Measurements from ENCODE around the gene SEMA4B. TPM values are rescaled to one million over a fixed set of nuclear protein-coding genes. Genes with fewer than 3 reads are reported as not detected.

SEMA4B gene
- total RNA-seq, 1 experiment from 2014 or later = 13.2 TPM

GRCh38 chr15:90205050-90205848, 4.1 kb downstream of the SEMA4B start:
- intact Hi-C loops (cut with micrococcal nuclease; ENCODE audit: unreplicated experiment) = no loop called here
- POLR2A ChIA-PET (ENCODE audit: low non-redundant PET) = interaction anchor here (0.5 kb wide), 1 partner anchor 737 kb away, joined by 3 read pairs; no protein-coding TSS in a partner anchor
- H3K27me3 ChIP-seq (replicated peaks; ENCODE audit: insufficient read depth, low read depth, low read length, poor library complexity) = no peaks in the 10 kb centered on the region

GRCh38 chr15:90205886-90206285, 4.8 kb downstream of the SEMA4B start:
- no peaks in the 10 kb centered on the region for H3K27me3 ChIP-seq (replicated peaks; ENCODE audit: insufficient read depth, low read depth, low read length, poor library complexity)
- H3K27ac ChIP-seq (ENCODE audit: low read depth, low read length, poor library complexity, severe bottlenecking) = no peak overlapping the region
- POLR2A ChIA-PET (ENCODE audit: low non-redundant PET) = no interaction called here
- no TSS peak for BruUV-seq (replicated peaks)
- intact Hi-C loops (cut with micrococcal nuclease; ENCODE audit: unreplicated experiment) = no loop called here
- H3K36me3 ChIP-seq (ENCODE audit: insufficient read depth, low read length, poor library complexity, severe bottlenecking) = no peaks in the 10 kb centered on the region
- no peak overlapping the region for H3K4me3 ChIP-seq (ENCODE audit: low read depth, low read length, poor library complexity, severe bottlenecking)
- CTCF ChIA-PET = no interaction called here
- H3K4me1 ChIP-seq (ENCODE audit: insufficient read depth, low read length, poor library complexity, severe bottlenecking) = peaks cover 30% of the 10 kb centered on the region
- DNase-seq (ENCODE audit: low spot score) = no peak
- H3K9me3 ChIP-seq (ENCODE audit: low read depth, low read length, poor library complexity, severe bottlenecking) = no peaks in the 10 kb centered on the region
- no peak for TF ChIP-seq CTCF (conservative IDR thresholded peaks at IDR 0.05; ENCODE audit: low read depth, low read length)
- TF ChIP-seq EZH2 (IDR thresholded peaks at IDR 0.05; ENCODE audit: borderline replicate concordance, low read depth, low read length, poor library complexity, severe bottlenecking) = no peak

More at GRCh38 chr15:90205050-90205848, 4.1 kb downstream of the SEMA4B start:
- no peak overlapping the region for H3K4me3 ChIP-seq (ENCODE audit: low read depth, low read length, poor library complexity, severe bottlenecking)
- peaks cover 33% of the 10 kb centered on the region for H3K4me1 ChIP-seq (ENCODE audit: insufficient read depth, low read length, poor library complexity, severe bottlenecking)
- TF ChIP-seq CTCF (conservative IDR thresholded peaks at IDR 0.05; ENCODE audit: low read depth, low read length) (no peak), EZH2 (IDR thresholded peaks at IDR 0.05; ENCODE audit: borderline replicate concordance, low read depth, low read length, poor library complexity, severe bottlenecking) (no peak)
- no TSS peak for BruUV-seq (replicated peaks)
- H3K36me3 ChIP-seq (ENCODE audit: insufficient read depth, low read length, poor library complexity, severe bottlenecking) = no peaks in the 10 kb centered on the region
- H3K27ac ChIP-seq (ENCODE audit: low read depth, low read length, poor library complexity, severe bottlenecking) = no peak overlapping the region
- DNase-seq (ENCODE audit: low spot score) = peak; percentile 57
- H3K9me3 ChIP-seq (ENCODE audit: low read depth, low read length, poor library complexity, severe bottlenecking) = no peaks in the 10 kb centered on the region
- CTCF ChIA-PET = no interaction called here

- ChIA-PET CTCF (no interaction called here), POLR2A (ENCODE audit: low non-redundant PET) (no interaction called here)
- H3K27ac ChIP-seq (ENCODE audit: low read depth, low read length, poor library complexity, severe bottlenecking) = no peak overlapping the region
- no TSS peak for BruUV-seq (replicated peaks)
- H3K4me3 ChIP-seq (ENCODE audit: low read depth, low read length, poor library complexity, severe bottlenecking) = no peak overlapping the region
- TF ChIP-seq CTCF (conservative IDR thresholded peaks at IDR 0.05; ENCODE audit: low read depth, low read length) = no peak
- TF ChIP-seq EZH2 (IDR thresholded peaks at IDR 0.05; ENCODE audit: borderline replicate concordance, low read depth, low read length, poor library complexity, severe bottlenecking) = no peak
- H3K4me1 ChIP-seq (ENCODE audit: insufficient read depth, low read length, poor library complexity, severe bottlenecking) = peaks cover 37% of the 10 kb centered on the region
- no peaks in the 10 kb centered on the region for H3K36me3 ChIP-seq (ENCODE audit: insufficient read depth, low read length, poor library complexity, severe bottlenecking)
- no peak for DNase-seq (ENCODE audit: low spot score)
- no peaks in the 10 kb centered on the region for H3K9me3 ChIP-seq (ENCODE audit: low read depth, low read length, poor library complexity, severe bottlenecking)
- intact Hi-C loops (cut with micrococcal nuclease; ENCODE audit: unreplicated experiment) = no loop called here
- H3K27me3 ChIP-seq (replicated peaks; ENCODE audit: insufficient read depth, low read depth, low read length, poor library complexity) = no peaks in the 10 kb centered on the region
Measured at GRCh38 chr15:90207252-90207651, 6.1 kb downstream of the SEMA4B start.

Data from A673 (cell line).